ENCODE measurements around the gene SCYL3. TPM values are rescaled to one million over a fixed set of nuclear protein-coding genes. Genes with fewer than 3 reads are reported as not detected.

Gene SCYL3
- total RNA-seq: 7.7 and 8.7 TPM in 2 replicates

GRCh38 chr1:169893645-169894423 lies at the start of gene SCYL3:
TSS of gene SCYL3 (minus strand) at chr1:169893896. CDS start at chr1:169888840, 5,056 bp downstream.

Small RNA genes within 50 kb of the gene (small RNA-seq; reads per million reads assigned to genes)
- gene RN7SL333P: not detected

Other genes with a start within 250 kb of the SCYL3 start
- 1.9 and 3.6 TPM in 2 replicates for gene SELL, start 182.3 kb downstream of the SCYL3 start, total RNA-seq
- gene SELE, start 159.8 kb downstream of the SCYL3 start, total RNA-seq: 0.57 and 2.7 TPM in 2 replicates
- 9.0 and 9.8 TPM in 2 replicates for gene METTL18, start 99.0 kb downstream of the SCYL3 start, total RNA-seq
- 22.0 and 23.9 TPM in 2 replicates for gene KIFAP3, start 180.8 kb upstream of the SCYL3 start, total RNA-seq

Data from thoracic aorta endothelial cell (primary cell).